ENCODE data around the gene GSPT1. TPM values are rescaled to one million over a fixed set of nuclear protein-coding genes. Genes with fewer than 3 reads are reported as not detected.
"Not testable (repeated sequence)": the region's sequence is repeated elsewhere in the genome, so short reads cannot be mapped to it uniquely, and the experiment has no call there.

GSPT1 gene
- total and polyA plus RNA-seq, 2 experiments from 2014 or later, result 64.6 to 101 TPM

DNA sequence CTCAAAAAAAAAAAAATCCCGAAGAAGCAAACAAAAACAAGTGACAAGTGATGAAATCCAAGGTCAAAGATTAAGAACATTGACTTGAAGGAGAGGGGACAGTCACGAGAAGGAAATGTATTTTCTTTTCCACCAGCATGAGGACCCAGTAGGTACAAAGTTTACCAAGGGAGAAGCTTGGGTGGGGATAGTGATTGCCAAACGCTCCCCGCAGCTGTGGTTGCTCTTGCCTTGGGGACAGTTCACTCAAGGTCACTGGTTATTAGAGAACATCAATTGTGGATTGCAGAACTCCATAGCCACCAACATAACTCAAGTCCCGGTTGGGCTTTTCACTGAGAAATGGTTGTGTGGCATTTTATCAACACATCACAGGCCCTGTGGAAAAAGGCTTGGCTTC, 91.4 kb downstream of the GSPT1 start:
- H3K9me3 ChIP-seq (ENCODE audit: low read depth), result no peaks in the 10 kb centered on the region
- H3K36me3 ChIP-seq, result no peaks in the 10 kb centered on the region
- TF ChIP-seq CTCF (IDR thresholded peaks at IDR 0.05; ENCODE audit: low read depth, low read length), result no peak
- peak in 1 of 2 donors; percentile 20 for DNase-seq (ENCODE audit: low read depth in 1 of 2, low spot score in 1 of 2)
- no peak overlapping the region for H3K4me3 ChIP-seq
- H3K27me3 ChIP-seq, result no peaks in the 10 kb centered on the region
- H3K27ac ChIP-seq, result no peak overlapping the region
- H3K4me1 ChIP-seq (ENCODE audit: low read depth), result no peaks in the 10 kb centered on the region

GRCh38 chr16:11823645-11824044, 92.1 kb downstream of the GSPT1 start:
- not testable (repeated sequence) for H3K4me3 ChIP-seq; H3K9me3 ChIP-seq (ENCODE audit: low read depth); DNase-seq (ENCODE audit: low read depth in 1 of 2, low spot score in 1 of 2); H3K27me3 ChIP-seq; H3K27ac ChIP-seq; H3K4me1 ChIP-seq (ENCODE audit: low read depth); H3K36me3 ChIP-seq

- no peak for TF ChIP-seq CTCF (IDR thresholded peaks at IDR 0.05; ENCODE audit: low read depth, low read length)
- no peaks in the 10 kb centered on the region for H3K27me3 ChIP-seq
- no peak overlapping the region for H3K4me3 ChIP-seq
- no peaks in the 10 kb centered on the region for H3K36me3 ChIP-seq
- no peaks in the 10 kb centered on the region for H3K9me3 ChIP-seq (ENCODE audit: low read depth)
- no peak overlapping the region for H3K27ac ChIP-seq
- no peak for DNase-seq (ENCODE audit: low read depth in 1 of 2, low spot score in 1 of 2)
- H3K4me1 ChIP-seq (ENCODE audit: low read depth), result no peaks in the 10 kb centered on the region
Measured at GRCh38 chr16:11819798-11820197, 96.0 kb downstream of the GSPT1 start.

- not testable (repeated sequence) for H3K27ac ChIP-seq; DNase-seq (ENCODE audit: low read depth in 1 of 2, low spot score in 1 of 2); H3K4me1 ChIP-seq (ENCODE audit: low read depth); H3K27me3 ChIP-seq; H3K9me3 ChIP-seq (ENCODE audit: low read depth); H3K4me3 ChIP-seq; H3K36me3 ChIP-seq
Measured at GRCh38 chr16:11818970-11819369, 96.8 kb downstream of the GSPT1 start.

Other genes with a start within 250 kb of the GSPT1 start
- gene SNN, start 247.5 kb downstream of the GSPT1 start, total RNA-seq, result 28.3 and 34.9 TPM in 2 replicates
- 35.3 and 41.8 TPM in 2 replicates for gene SNN, start 247.5 kb downstream of the GSPT1 start, polyA plus RNA-seq
- 43.0 and 46.6 TPM in 2 replicates for gene TXNDC11, start 173.1 kb downstream of the GSPT1 start, total RNA-seq
- gene TXNDC11, start 173.1 kb downstream of the GSPT1 start, polyA plus RNA-seq, result 26.6 and 29.4 TPM in 2 replicates
- gene ZC3H7A, start 118.7 kb downstream of the GSPT1 start, total RNA-seq, result 36.5 and 55.5 TPM in 2 replicates
- gene ZC3H7A, start 118.7 kb downstream of the GSPT1 start, polyA plus RNA-seq, result 44.7 and 73.5 TPM in 2 replicates
- gene RSL1D1, start 64.4 kb downstream of the GSPT1 start, total RNA-seq, result 53.7 and 153 TPM in 2 replicates
- gene RSL1D1, start 64.4 kb downstream of the GSPT1 start, polyA plus RNA-seq, result 144 and 194 TPM in 2 replicates
- gene NPIPB2, start 26.1 kb upstream of the GSPT1 start, total RNA-seq, result 3.5 and 4.8 TPM in 2 replicates
- gene NPIPB2, start 26.1 kb upstream of the GSPT1 start, polyA plus RNA-seq, result 11.3 and 13.0 TPM in 2 replicates
- not detected in 2 replicates for gene TNFRSF17, start 49.3 kb upstream of the GSPT1 start, total RNA-seq
- gene TNFRSF17, start 49.3 kb upstream of the GSPT1 start, polyA plus RNA-seq, result 0.55 TPM in 1 of 2 replicates, not detected in the other
- gene SNX29, start 60.8 kb upstream of the GSPT1 start, total RNA-seq, result 5.7 and 7.2 TPM in 2 replicates
- gene SNX29, start 60.8 kb upstream of the GSPT1 start, polyA plus RNA-seq, result 7.7 and 18.7 TPM in 2 replicates

Data from cardiac muscle cell (in vitro differentiated cells and primary cell).